A549 (cell line): ENCODE results near the gene PHF2.

ENCODE experiments used
- CEBPB ChIP-seq, 2 experiments: fragments of >200 bp in 1 of 2; sonication (Bioruptor Twin) in 1 of 2; formaldehyde crosslinking in 1 of 2; IDR thresholded peaks; 2 replicates each; pipeline ENCODE4 v1.6.1; 2012 to 2016
- EP300 ChIP-seq, 2 experiments: fragments of >200 bp; sonication (Bioruptor Twin); formaldehyde crosslinking; IDR thresholded peaks; 2 replicates in 1 of 2; 3 replicates in 1 of 2; pipeline ENCODE4 v1.6.1; 2016 to 2017
- HOXB13 ChIP-seq: fragments of 250-450 bp; sonication (Bioruptor Pico); IDR thresholded peaks from 2 replicates; pipeline ENCODE4 v1.5.0; 2020; ENCODE audit warnings: low read depth, mild to moderate bottlenecking, moderate library complexity
- KDM5A ChIP-seq: fragments of 200-600 bp; sonication (generic); IDR thresholded peaks from 2 replicates; pipeline ENCODE4 v1.6.1; 2016; ENCODE audit warnings: antibody characterized with exemption, mild to moderate bottlenecking
- MYC ChIP-seq: IDR thresholded peaks from 2 replicates; pipeline ENCODE4 v1.6.1; 2012; ENCODE audit warnings: mild to moderate bottlenecking, inconsistent platforms, low read length, improper control_type of control experiment, borderline replicate concordance
- POLR2A ChIP-seq: IDR thresholded peaks from 2 replicates; pipeline ENCODE4 v1.6.1; 2012; ENCODE audit warnings: mild to moderate bottlenecking, low read length
- RCOR1 ChIP-seq: fragments of 150-350 bp; IDR thresholded peaks from 2 replicates; pipeline ENCODE4 v1.6.1; 2014; ENCODE audit warnings: antibody characterized with exemption, low read length, low read depth
- SREBF2 ChIP-seq: fragments of 450-650 bp; IDR thresholded peaks from 2 replicates; pipeline ENCODE4 v1.6.1; 2014; ENCODE audit warnings: mild to moderate bottlenecking, moderate library complexity
- TF ChIP-seq, protein P1 (sequence below): fragments of >200 bp; sonication (Bioruptor Twin); formaldehyde crosslinking; IDR thresholded peaks from 3 replicates; pipeline ENCODE4 v1.5.1; 2016
- TF ChIP-seq, protein P2 (sequence below): fragments of 200-600 bp; sonication (generic); IDR thresholded peaks from 2 replicates; pipeline ENCODE4 v1.6.1; 2016; ENCODE audit warnings: antibody characterized with exemption, mild to moderate bottlenecking, moderate library complexity
- TF ChIP-seq, protein P3 (sequence below): fragments of 250-450 bp; sonication (Bioruptor Pico); IDR thresholded peaks from 2 replicates; pipeline ENCODE4 v1.5.0; 2021; ENCODE audit warnings: mild to moderate bottlenecking, moderate library complexity, borderline replicate concordance
- TF ChIP-seq, protein P4 (sequence below): fragments of 450-650 bp; IDR thresholded peaks from 2 replicates; pipeline ENCODE4 v1.6.1; 2014; ENCODE audit warnings: antibody characterized with exemption

GRCh38 chr9:93623753-93624152 is 47.4 kb downstream of the PHF2 start:
- TF ChIP-seq MYC (no peak), KDM5A (no peak), POLR2A (no peak), SREBF2 (no peak), RCOR1 (no peak), CEBPB (IDR thresholded peaks at IDR 0.05) (no peak), HOXB13 (CRISPR knock-in tag) (no peak), EP300 (IDR thresholded peaks at IDR 0.05) (no peak)
- TF ChIP-seq, protein P1, sequence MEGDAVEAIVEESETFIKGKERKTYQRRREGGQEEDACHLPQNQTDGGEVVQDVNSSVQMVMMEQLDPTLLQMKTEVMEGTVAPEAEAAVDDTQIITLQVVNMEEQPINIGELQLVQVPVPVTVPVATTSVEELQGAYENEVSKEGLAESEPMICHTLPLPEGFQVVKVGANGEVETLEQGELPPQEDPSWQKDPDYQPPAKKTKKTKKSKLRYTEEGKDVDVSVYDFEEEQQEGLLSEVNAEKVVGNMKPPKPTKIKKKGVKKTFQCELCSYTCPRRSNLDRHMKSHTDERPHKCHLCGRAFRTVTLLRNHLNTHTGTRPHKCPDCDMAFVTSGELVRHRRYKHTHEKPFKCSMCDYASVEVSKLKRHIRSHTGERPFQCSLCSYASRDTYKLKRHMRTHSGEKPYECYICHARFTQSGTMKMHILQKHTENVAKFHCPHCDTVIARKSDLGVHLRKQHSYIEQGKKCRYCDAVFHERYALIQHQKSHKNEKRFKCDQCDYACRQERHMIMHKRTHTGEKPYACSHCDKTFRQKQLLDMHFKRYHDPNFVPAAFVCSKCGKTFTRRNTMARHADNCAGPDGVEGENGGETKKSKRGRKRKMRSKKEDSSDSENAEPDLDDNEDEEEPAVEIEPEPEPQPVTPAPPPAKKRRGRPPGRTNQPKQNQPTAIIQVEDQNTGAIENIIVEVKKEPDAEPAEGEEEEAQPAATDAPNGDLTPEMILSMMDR = no peak
- TF ChIP-seq, protein P2, sequence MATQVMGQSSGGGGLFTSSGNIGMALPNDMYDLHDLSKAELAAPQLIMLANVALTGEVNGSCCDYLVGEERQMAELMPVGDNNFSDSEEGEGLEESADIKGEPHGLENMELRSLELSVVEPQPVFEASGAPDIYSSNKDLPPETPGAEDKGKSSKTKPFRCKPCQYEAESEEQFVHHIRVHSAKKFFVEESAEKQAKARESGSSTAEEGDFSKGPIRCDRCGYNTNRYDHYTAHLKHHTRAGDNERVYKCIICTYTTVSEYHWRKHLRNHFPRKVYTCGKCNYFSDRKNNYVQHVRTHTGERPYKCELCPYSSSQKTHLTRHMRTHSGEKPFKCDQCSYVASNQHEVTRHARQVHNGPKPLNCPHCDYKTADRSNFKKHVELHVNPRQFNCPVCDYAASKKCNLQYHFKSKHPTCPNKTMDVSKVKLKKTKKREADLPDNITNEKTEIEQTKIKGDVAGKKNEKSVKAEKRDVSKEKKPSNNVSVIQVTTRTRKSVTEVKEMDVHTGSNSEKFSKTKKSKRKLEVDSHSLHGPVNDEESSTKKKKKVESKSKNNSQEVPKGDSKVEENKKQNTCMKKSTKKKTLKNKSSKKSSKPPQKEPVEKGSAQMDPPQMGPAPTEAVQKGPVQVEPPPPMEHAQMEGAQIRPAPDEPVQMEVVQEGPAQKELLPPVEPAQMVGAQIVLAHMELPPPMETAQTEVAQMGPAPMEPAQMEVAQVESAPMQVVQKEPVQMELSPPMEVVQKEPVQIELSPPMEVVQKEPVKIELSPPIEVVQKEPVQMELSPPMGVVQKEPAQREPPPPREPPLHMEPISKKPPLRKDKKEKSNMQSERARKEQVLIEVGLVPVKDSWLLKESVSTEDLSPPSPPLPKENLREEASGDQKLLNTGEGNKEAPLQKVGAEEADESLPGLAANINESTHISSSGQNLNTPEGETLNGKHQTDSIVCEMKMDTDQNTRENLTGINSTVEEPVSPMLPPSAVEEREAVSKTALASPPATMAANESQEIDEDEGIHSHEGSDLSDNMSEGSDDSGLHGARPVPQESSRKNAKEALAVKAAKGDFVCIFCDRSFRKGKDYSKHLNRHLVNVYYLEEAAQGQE = no peak
- TF ChIP-seq, protein P3, sequence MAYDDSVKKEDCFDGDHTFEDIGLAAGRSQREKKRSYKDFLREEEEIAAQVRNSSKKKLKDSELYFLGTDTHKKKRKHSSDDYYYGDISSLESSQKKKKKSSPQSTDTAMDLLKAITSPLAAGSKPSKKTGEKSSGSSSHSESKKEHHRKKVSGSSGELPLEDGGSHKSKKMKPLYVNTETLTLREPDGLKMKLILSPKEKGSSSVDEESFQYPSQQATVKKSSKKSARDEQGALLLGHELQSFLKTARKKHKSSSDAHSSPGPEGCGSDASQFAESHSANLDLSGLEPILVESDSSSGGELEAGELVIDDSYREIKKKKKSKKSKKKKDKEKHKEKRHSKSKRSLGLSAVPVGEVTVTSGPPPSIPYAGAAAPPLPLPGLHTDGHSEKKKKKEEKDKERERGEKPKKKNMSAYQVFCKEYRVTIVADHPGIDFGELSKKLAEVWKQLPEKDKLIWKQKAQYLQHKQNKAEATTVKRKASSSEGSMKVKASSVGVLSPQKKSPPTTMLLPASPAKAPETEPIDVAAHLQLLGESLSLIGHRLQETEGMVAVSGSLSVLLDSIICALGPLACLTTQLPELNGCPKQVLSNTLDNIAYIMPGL (CRISPR knock-in tag) = no peak
- TF ChIP-seq, protein P4, sequence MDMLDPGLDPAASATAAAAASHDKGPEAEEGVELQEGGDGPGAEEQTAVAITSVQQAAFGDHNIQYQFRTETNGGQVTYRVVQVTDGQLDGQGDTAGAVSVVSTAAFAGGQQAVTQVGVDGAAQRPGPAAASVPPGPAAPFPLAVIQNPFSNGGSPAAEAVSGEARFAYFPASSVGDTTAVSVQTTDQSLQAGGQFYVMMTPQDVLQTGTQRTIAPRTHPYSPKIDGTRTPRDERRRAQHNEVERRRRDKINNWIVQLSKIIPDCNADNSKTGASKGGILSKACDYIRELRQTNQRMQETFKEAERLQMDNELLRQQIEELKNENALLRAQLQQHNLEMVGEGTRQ = no peak
